NCI-H2107 treated with DMSO at 0.1 percent for 48 hours (cell line): ENCODE results near the gene MYOF.
A peak's percentile ranks its signal among the peaks of the same experiment; 100 is the strongest.
"Not testable (repeated sequence)": the region's sequence is repeated elsewhere in the genome, so short reads cannot be mapped to it uniquely, and the experiment has no call there.

Source experiments
- DNase-seq: peaks from one replicate; lab custom pipeline; 2025; ENCODE audit not compliant: unreplicated experiment; lab: John Stamatoyannopoulos, UW

Gene MYOF

GRCh38 chr10:93352638-93353383, 129.3 kb downstream of the MYOF start:
- DNase-seq, result peak; percentile 28

- no peak for DNase-seq
Observed at GRCh38 chr10:93346694-93347093, 135.4 kb downstream of the MYOF start.

DNA sequence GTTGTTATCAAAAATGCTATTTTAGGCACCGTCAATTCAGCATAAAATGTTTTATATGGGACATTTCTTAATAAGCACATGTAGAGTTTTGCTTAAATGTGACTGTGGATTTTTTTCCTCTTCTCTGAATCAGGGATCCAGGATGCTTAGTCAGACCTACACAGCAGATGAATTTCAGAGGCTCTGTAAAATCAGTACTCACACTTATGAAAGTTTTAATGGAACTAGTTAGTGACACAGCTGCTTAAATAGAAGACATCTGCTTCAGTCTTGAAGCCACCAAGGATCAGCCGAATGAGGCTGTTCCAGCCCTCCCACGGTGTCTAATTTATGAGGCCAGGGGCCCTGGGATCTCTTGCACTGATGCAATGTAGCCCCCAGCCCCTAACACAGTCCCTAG, 136.0 kb downstream of the MYOF start:
- no peak for DNase-seq

DNA sequence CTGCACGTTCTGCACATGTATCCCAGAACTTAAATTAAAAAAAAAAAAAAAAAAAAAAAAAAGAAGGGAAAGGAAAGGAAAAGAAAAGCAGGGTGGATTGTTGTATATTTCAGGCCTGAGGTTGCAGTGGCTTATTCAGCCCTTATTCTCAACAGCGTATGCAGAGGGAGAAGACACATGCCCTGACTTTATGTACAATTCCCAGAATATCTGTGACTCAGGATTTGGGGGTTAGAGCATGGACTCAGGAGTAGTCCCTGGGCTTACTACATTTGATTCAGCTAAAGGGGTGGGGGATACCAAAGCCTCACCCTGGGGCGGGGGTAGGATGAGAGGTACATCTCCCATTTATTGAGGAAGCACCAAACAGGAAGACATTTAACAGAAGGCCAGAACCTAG, 137.4 kb downstream of the MYOF start:
- DNase-seq, result no peak

- DNase-seq, result no peak
Observed at GRCh38 chr10:93342921-93343320, 139.2 kb downstream of the MYOF start.

- DNase-seq, result no peak
Observed at GRCh38 chr10:93342366-93342765, 139.8 kb downstream of the MYOF start.

DNA sequence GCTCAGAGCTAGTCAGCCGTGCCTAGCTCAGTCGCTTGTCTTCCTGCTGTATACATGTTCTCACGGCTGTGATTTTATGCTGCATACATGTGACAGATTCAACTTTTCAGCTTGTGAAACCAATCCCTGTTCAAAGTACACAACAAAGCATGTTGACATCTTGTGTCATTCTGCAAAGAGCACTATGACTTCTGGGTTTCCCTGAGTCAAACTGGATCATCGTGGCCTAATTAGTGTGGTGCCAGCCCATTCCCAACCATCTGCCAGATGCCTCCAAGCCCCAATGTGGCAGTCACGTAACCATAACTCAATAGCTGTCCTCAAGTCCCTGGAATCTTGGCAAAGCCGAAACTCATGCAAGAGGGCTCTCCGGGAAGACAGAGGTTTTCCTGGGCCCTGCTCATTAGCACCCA, 144.8 kb downstream of the MYOF start:
- no peak for DNase-seq

DNA sequence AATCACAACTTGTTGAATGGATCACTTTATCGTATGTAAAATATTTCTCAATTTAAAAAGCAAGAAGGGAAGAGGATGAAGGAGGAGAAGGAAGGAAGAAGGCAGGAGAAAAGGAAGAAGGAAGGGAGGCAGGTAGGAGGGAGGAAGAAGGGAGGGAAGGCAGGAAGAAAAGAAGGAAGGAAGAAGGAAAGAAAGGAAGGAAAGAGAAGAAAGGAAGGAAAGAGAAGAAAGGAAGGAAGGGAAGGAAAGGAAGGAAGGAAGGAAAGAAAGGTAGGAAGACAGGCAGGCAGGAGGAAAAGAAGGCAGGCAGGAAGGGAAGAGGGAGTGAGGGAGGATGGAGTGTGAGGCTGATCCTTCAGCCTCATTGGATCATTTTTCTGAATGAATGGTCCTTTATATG, 145.5 kb downstream of the MYOF start:
- DNase-seq, result no peak

- DNase-seq, result no peak
Observed at GRCh38 chr10:93336110-93336509, 146.0 kb downstream of the MYOF start.

DNA sequence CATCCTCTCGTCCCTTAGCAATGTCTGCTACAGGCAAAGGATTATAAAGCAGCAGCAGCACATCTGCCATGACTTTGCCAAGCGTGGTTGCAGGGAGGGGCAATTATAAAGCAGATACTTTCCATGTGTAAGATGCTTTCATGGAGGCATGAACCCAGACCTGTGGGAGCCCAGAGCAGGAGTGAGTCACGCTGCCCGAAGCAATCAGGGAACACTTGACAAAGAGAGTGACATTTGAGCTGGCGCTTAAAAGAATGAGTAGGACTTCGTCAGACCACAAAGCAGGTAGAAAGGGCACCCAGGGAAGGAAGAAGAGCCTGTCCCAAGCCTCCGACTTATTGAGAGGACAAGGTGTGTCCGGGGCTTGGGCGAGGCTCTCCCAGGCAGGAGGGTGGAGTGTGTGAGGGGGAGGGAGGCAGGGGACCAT, 147.2 kb downstream of the MYOF start:
- DNase-seq, result peak; percentile 42

GRCh38 chr10:93334181-93334580, 148.0 kb downstream of the MYOF start:
- DNase-seq, result no peak

- DNase-seq, result no peak
Observed at GRCh38 chr10:93333278-93333978, 148.7 kb downstream of the MYOF start.

- no peak for DNase-seq
Observed at GRCh38 chr10:93330824-93331223, 151.3 kb downstream of the MYOF start.

- no peak for DNase-seq
Observed at GRCh38 chr10:93319896-93320295, 162.2 kb downstream of the MYOF start.

GRCh38 chr10:93319096-93319495, 163.0 kb downstream of the MYOF start:
- no peak for DNase-seq

DNA sequence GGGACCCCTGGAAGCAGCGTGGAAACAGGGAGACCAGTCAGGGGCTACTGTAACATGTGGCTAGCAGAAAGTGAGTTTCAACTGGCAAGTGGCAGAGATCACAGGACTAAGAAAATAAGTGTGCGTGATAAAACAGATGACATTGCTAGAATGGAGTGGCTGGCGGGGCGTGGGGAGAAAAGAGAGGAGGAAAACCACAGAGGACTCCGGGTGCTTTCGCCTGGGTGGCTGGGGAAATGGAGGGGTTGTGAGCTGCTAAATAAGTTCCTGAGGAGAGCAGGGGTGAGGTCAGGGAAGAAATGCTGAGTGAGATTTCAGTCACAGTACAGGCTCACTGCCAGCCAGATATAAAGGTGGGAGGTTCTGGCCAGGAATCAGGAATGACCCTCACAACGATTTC, 166.9 kb downstream of the MYOF start:
- DNase-seq, result no peak

GRCh38 chr10:93314656-93315055, 167.5 kb downstream of the MYOF start:
- not testable (repeated sequence) for DNase-seq

GRCh38 chr10:93313798-93314197, 168.3 kb downstream of the MYOF start:
- DNase-seq, result no peak

DNA sequence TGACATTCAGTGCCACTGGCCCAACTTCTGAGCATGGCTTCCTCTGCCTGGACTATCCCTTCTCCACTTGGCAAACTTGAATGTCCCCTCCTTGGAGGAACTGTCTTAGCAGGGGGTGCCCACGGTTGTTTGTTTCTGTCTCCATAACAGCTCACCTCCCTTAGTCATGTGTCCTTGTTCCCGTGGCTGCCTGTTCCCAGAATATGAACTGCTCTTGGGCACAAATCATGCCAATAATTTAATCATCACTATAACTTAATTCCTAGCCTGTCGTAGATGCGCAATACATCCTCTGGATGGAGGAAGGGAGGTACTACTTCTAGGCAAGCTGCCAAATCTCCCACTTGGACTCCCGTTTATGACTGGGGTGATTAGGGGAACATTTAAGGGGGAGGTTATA, 173.1 kb downstream of the MYOF start:
- DNase-seq, result no peak

DNA sequence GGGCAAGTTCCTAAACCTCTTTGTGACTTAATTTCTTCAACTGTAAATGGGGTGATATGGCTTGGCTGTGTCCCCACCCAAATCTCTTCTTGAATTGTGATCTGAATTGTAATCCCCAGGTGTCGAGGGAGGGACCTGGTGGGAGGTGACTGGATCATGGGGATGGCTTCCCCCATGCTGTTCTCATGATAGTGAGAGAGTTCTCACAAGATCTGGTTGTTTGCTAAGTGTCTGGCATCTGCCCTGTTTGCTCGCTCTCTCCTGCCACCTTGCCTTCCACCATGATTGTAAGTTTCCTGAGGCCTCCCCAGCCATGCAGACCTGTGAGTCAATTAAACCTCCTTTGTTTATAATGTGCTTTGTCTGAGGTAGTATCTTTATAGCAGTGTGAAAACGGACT, 177.0 kb downstream of the MYOF start:
- DNase-seq, result no peak

DNA sequence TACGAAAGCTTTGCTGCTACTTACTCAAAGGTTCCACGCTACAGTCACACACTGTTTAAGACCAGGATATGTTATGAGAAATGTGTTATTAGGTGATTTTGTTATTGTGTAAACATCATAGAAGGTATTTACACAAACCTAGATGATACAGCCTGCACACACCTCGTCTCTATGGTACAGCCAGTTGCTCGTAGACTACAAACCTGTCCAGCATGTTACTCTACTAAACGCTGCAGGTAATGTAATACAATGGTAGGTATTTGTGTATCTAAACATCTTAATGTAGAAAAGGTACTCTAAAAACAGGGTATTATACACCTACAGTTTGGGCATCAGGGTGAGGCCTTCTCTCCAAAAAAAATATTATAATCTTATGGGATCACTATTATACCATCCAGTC, 181.2 kb downstream of the MYOF start:
- DNase-seq, result no peak

DNA sequence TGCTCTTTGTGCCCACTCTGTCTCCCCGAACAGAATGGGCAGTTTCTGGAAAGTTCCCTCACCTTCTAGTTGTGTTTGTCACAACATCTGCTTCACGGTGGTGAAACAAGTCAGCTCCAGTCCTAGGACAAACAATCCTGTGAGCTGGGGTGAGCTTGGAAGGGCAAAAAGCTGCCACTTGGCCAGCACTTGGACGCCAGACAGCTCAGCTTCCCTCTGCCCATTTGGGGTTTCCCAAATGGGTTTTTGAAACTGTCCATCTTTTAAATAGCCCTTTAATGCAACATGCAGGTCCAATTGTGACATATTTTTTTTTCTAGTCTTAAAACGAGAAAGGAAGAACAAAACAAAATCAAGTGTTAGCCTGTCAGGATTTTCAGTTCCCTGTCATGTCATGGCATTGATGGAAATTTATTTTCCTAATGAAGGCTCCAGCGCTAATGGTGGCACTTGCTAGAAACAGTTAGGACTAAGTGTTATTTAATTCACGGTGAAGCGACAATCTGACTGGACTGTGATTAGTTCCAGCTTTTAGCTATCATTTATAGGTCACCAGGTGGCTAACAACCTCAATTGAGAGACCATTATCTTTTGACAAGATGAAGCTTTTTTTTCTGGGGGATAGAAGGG, 181.7 kb downstream of the MYOF start:
- no peak for DNase-seq
